Right lobe of liver (tissue), 6 donors: ENCODE results near the gene APBA1. TPM values are rescaled to one million over a fixed set of nuclear protein-coding genes. Genes with fewer than 3 reads are reported as not detected.

Experiments
- ATAC-seq, 4 donors: fragments of 200-7000 bp; cut with Tn5 transposase; one replicate each; pipeline ENCODE4 v1.9.1; 2020; ENCODE audit warnings: mild to moderate bottlenecking in 4 of 4, moderate library complexity in 4 of 4
- DNase-seq, 3 donors: peaks; one replicate each; pipeline ENCODE4 v3.0.0-alpha.2; 2020
- H3K27ac ChIP-seq, 3 donors: fragments of 200-600 bp; one replicate each; pipeline ENCODE4 v1.8.0; 2022
- H3K27me3 ChIP-seq, 2 donors: fragments of 200-600 bp; one replicate each; pipeline ENCODE4 v1.8.0; 2022
- H3K36me3 ChIP-seq, 4 donors: fragments of 200-600 bp; sonication (generic) in 1 of 4; one replicate each; pipeline versions ENCODE4 v1.5.1 to v1.8.0; 2017 to 2022; ENCODE audit warnings: control low read depth in 1 of 4
- H3K4me1 ChIP-seq, 4 donors: fragments of 200-600 bp; sonication (generic) in 1 of 4; one replicate each; pipeline versions ENCODE4 v1.5.1 to v1.8.0; 2017 to 2022; ENCODE audit warnings: control low read depth in 1 of 4
- H3K4me3 ChIP-seq, 3 donors: fragments of 200-600 bp; one replicate each; pipeline ENCODE4 v1.8.0; 2022
- H3K9me3 ChIP-seq, 4 donors: fragments of 200-600 bp; sonication (generic) in 1 of 4; one replicate each; pipeline versions ENCODE4 v1.5.1 to v1.8.0; 2017 to 2022; ENCODE audit warnings: control low read depth in 1 of 4
- POLR2A ChIP-seq: fragments of 450-650 bp; IDR thresholded peaks from one replicate; pipeline ENCODE4 v1.6.1; 2017; ENCODE audit warnings: antibody characterized with exemption, mild to moderate bottlenecking
- WGBS: methylation state at CpG from one replicate; pipeline ENCODE4 v1.1.6; 2018; ENCODE audit warnings: low coverage, low lambda C conversion rate; ENCODE audit not compliant: insufficient coverage; ENCODE audit errors: missing lambda C conversion rate; 5-methylcytosine and 5-hydroxymethylcytosine counted together
- intact Hi-C, 2 donors: fragments of 100-400 bp; cut with DNase I; formaldehyde crosslinking; loops; one replicate each; pipeline versions ENCODE4 v1.11.2 to v1.14.1; 2022
- total RNA-seq, 6 experiments: library from RNA; depleted of rRNA in 2 of 6; stranded (reverse); fragments of >200 nt in 2 of 6; fragmentation: NEBNext Ultra II Directional in 3 of 6; extraction: Animal tissue kit (Norgen Biotek cat#: 25700) in 3 of 6; gene quantifications; one replicate each; pipeline versions ENCODE4 v1.1.0 to v1.2.4, GENCODE V29; 2016 to 2023
- TF ChIP-seq, protein P1 (sequence below), 4 donors: fragments of 200-600 bp in 3 of 4; fragments of 450-650 bp in 1 of 4; IDR thresholded peaks; one replicate each; pipeline versions ENCODE4 v1.5.1 to v1.8.0; 2016 to 2022; ENCODE audit warnings: antibody characterized with exemption in 4 of 4, mild to moderate bottlenecking in 2 of 4
- donor health status: DM: no; HTN: yes; CAD: no.
- donor health status: DM: no; HTN: no; CAD: no.
- donor health status: DM: no; HTN: no; CAD: no.
- donor health status: DM: no; HTN: yes; CAD: no.
- donor health status: DM: no; HTN: yes; CAD: no.

The APBA1 gene
- total RNA-seq, 6 experiments from 2014 or later: 6.6 to 25.5 (median 16.7) TPM

DNA sequence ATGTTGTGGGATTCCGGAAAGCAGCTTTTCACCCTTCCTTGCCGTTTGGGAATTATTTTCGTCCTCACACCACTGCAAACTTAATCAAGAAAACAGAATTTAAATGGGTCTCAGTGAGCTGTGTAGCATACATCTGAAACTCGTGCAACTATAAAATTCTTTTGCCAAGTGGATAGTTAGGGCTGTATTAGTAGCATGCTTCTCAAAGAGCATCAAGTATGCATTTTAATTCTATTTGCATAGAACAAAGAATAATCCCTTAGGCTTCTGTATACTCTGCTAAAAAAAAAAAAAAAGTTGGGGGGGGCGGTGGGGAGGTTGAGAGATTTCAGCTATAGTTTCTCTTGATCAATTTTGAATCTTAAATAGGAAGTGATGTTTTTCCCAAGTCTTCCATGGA is 11.8 kb upstream of the APBA1 start:
- intact Hi-C loops: no loop called here
- no peak for ATAC-seq
- no peak for DNase-seq
- no peak for TF ChIP-seq POLR2A
- TF ChIP-seq, protein P1, sequence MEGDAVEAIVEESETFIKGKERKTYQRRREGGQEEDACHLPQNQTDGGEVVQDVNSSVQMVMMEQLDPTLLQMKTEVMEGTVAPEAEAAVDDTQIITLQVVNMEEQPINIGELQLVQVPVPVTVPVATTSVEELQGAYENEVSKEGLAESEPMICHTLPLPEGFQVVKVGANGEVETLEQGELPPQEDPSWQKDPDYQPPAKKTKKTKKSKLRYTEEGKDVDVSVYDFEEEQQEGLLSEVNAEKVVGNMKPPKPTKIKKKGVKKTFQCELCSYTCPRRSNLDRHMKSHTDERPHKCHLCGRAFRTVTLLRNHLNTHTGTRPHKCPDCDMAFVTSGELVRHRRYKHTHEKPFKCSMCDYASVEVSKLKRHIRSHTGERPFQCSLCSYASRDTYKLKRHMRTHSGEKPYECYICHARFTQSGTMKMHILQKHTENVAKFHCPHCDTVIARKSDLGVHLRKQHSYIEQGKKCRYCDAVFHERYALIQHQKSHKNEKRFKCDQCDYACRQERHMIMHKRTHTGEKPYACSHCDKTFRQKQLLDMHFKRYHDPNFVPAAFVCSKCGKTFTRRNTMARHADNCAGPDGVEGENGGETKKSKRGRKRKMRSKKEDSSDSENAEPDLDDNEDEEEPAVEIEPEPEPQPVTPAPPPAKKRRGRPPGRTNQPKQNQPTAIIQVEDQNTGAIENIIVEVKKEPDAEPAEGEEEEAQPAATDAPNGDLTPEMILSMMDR (IDR thresholded peaks at IDR 0.05): no peak
- Histone ChIP-seq H3K36me3 (no peaks in the 10 kb centered on the region), H3K27me3 (no peaks in the 10 kb centered on the region), H3K27ac (no peak overlapping the region), H3K4me3 (no peak overlapping the region), H3K9me3 (no peaks in the 10 kb centered on the region), H3K4me1 (no peaks in the 10 kb centered on the region)
- WGBS: 78% methylated on average over 4 of the region's 5 CpGs

DNA sequence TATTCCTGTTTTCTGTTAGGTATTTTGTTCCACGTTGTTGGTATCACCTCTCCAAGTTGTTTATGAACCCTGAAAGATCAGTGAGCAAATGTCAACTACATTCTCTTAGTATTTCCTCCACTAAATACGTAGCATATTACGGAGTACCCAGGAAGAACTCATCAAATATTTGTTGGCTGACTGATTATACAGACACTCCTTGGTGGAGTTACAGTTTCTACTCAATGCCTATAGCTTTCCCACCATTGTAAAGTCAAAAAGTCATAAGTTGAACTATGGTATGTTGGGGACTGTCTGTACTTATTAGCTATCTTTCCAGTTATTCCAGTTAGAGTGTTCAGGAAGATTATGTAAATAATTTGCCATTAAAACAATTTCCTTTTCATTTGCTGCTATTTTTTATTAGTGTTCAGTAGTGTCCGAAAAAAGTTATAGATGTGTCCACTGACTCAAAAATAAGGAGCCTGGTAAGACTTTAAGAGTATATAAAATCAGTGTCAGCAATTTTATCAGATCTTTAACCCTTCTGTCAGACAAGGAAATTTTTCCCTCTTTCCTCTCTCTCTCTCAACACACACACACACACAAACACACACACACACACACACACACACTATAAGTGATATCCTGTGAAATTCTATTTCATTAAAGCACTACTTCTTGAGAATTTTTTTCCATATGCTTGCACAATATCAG is 6.8 kb upstream of the APBA1 start:
- TF ChIP-seq, protein P1 (IDR thresholded peaks at IDR 0.05): no peak
- no peak for TF ChIP-seq POLR2A
- DNase-seq (no peak), ATAC-seq (no peak)
- WGBS: 67% methylated on average over 4 of the region's 4 CpGs
- Histone ChIP-seq H3K4me3 (no peak overlapping the region), H3K27ac (no peak overlapping the region), H3K36me3 (no peaks in the 10 kb centered on the region), H3K9me3 (no peaks in the 10 kb centered on the region), H3K27me3 (no peaks in the 10 kb centered on the region), H3K4me1 (no peaks in the 10 kb centered on the region)
- intact Hi-C loops: loop anchor here in 1 of 2 donors (10.0 kb wide), 1 partner anchor 76 kb away; no protein-coding TSS in a partner anchor

DNA sequence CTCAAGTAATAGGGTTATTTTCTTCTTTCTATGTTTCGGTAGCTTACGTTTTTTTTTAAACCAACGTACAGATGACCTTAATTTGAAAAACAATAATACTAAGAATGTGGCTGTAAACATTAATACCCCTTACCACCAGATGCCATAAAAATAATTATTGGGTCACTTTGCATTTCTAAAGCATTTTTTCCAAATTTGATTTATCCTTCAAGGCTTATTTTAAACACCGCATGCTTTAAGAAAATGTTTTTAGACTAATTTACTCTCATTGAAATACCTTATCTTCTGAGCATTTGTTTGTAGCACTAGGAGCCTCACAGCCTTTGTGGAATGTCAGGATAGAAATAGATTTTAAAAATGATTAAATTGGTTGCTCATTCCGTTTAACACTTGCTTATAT is 5.8 kb upstream of the APBA1 start:
- TF ChIP-seq, protein P1 (IDR thresholded peaks at IDR 0.05): no peak
- no peak for TF ChIP-seq POLR2A
- DNase-seq (no peak), ATAC-seq (no peak)
- H3K27ac ChIP-seq: no peak overlapping the region
- intact Hi-C loops: loop anchor here in 1 of 2 donors (10.0 kb wide), 1 partner anchor 77 kb away; no protein-coding TSS in a partner anchor
- no peaks in the 10 kb centered on the region for H3K36me3 ChIP-seq
- H3K9me3 ChIP-seq: no peaks in the 10 kb centered on the region
- 84% methylated on average over 5 of the region's 5 CpGs for WGBS
- no peaks in the 10 kb centered on the region for H3K27me3 ChIP-seq
- no peak overlapping the region for H3K4me3 ChIP-seq
- H3K4me1 ChIP-seq: peaks cover 0 to 5% (median 2%) of the 10 kb centered on the region in 4 donors

DNA sequence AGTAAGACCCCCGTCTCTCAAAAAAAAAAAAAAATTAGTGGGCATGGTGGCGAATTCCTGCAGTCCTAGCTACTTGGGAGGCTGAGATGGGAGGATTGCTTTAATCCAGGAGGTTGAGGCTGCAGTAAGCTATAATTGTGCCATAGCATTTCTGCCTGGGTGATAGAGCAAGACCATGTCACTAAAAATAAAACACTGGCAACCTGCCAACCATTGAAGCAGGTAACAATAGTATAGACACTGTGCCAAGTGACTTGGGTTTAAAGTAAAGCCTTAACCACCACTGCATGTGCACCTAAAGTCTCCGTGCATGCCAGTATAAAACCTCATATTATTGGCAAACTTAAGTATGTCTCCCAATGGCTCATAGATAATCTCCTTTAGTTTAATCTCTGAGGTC is 3.4 kb upstream of the APBA1 start:
- no peak for ATAC-seq
- no peak for DNase-seq
- intact Hi-C loops: loop anchor here in 1 of 2 donors (10.0 kb wide), 1 partner anchor 79 kb away; no protein-coding TSS in a partner anchor
- H3K9me3 ChIP-seq: no peaks in the 10 kb centered on the region
- H3K27ac ChIP-seq: no peak overlapping the region
- TF ChIP-seq, protein P1 (IDR thresholded peaks at IDR 0.05): no peak
- no peak for TF ChIP-seq POLR2A
- H3K4me3 ChIP-seq: no peak overlapping the region
- H3K27me3 ChIP-seq: no peaks in the 10 kb centered on the region
- WGBS: 88% methylated on average over 2 of the region's 3 CpGs
- H3K4me1 ChIP-seq: peaks cover 0 to 5% (median 2%) of the 10 kb centered on the region in 4 donors
- H3K36me3 ChIP-seq: no peaks in the 10 kb centered on the region
